GM21528 (cell line): ENCODE measurements around the gene ELANE.

Source experiments
- ATAC-seq: cut with Tn5 transposase; IDR thresholded peaks from one replicate; pipeline ENCODE4 v1.9.1; 2021; ENCODE audit warnings: mild to moderate bottlenecking, moderate library complexity; ENCODE audit not compliant: unreplicated experiment, low FRiP score

Gene ELANE

DNA sequence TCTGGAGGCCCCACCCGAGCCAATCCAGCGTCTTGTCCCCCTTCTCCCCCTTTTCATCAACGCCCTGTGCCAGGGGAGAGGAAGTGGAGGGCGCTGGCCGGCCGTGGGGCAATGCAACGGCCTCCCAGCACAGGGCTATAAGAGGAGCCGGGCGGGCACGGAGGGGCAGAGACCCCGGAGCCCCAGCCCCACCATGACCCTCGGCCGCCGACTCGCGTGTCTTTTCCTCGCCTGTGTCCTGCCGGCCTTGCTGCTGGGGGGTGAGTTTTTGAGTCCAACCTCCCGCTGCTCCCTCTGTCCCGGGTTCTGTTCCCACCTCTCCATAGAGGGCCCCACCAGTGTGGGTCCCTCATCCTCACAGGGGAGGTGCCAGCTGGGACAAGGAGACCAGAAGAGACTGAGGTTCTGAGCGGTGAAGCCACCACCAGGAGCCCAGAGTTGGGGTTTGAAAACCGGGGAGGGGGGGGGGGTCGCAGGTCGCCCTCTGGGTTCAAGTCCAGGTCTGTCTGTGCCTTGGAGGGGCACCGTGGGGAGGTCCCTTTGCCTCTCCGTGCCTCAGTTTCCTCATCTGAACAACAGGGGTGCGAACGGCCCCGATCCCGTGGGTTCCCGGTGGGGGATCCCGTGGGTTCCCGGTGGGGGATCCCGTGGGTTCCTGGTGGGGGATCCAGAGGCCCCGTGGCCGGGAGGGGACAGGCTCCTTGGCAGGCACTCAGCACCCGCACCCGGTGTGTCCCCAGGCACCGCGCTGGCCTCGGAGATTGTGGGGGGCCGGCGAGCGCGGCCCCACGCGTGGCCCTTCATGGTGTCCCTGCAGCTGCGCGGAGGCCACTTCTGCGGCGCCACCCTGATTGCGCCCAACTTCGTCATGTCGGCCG, at the start of gene ELANE:
Gene ELANE, plus strand, starts transcription at position 168 of the 878 bp plus-strand sequence. Its CDS starts 26 bp downstream, at position 194.
- ATAC-seq, result no peak

DNA sequence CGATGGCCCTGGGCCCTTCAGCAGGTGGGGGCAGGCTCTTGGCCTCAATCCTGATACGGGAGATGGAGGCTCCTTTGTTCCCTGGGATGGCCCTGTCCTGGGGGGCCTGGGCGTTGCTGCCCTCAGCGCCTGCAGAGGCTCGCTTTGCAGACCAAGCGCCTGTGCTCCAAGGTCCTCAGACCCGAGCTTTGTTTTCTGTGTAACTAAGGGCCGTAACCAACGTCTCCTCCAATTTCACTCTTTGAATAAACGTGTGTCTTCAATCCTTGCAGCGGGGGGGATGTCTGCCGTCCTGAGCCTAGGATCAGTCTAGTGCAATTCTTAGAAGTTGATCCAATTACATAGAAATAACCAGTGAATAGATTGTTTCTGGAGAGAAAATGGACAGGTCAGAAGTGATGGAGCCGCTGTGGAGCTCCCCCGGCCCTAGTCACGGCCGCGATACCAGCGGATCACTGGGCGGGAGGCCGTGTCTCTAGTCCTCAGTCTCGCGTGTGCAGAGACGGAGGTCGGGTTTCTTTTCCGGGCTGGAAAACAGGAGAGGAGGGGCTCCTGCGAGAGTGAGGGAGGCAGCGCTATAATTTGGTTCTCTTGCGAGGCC, 49.5 kb upstream of the ELANE start:
- no peak for ATAC-seq

DNA sequence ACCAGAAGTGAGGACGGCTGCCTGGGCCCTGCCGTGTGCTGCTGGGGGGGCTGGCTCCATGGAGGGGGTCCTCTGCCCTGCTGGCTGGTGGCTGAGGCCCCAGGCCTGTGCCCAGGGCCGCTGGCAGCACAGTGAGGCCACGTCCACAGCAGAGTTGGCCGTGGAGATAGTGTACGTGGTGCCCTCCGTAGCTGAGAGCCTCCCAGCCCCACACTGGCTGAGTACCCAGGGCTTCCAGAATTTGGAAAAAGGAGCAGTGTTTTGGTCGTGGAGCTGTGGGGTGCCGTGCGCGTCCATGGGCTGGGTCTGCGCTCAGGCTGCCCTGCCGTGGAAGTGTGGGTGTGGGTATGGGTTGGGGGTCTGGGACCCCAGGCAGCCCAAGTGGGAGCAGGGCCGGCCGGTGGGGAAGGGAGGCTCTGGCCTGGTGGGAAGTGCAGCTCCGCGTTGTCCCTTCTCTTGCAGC, 49.0 kb upstream of the ELANE start:
- no peak for ATAC-seq

DNA sequence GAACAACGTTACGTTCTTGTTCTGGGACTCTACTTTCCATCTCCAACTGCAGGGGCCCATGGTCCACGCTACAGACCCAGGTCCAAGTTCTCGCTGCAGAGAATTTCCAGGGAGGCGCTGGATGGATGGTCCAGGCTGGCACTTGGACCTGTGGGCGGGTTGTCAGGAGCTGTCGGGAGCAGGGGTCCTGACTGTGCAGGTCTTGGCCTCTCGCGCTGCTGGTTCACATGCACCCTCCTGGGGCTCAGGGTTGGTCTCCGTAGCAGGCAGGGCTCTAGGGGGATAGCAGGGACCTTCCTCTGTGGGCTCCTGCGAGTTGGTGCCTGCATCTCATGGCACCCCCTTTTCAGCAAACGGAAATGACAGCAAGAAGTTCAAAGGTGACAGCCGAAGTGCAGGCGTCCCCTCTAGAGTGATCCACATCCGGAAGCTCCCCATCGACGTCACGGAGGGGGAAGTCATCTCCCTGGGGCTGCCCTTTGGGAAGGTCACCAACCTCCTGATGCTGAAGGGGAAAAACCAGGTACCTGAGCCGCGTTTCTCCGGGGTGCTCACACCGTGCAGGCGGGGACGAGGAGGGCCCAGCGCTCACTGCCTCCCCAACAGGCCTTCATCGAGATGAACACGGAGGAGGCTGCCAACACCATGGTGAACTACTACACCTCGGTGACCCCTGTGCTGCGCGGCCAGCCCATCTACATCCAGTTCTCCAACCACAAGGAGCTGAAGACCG, 48.3 kb upstream of the ELANE start:
- ATAC-seq, result no peak

DNA sequence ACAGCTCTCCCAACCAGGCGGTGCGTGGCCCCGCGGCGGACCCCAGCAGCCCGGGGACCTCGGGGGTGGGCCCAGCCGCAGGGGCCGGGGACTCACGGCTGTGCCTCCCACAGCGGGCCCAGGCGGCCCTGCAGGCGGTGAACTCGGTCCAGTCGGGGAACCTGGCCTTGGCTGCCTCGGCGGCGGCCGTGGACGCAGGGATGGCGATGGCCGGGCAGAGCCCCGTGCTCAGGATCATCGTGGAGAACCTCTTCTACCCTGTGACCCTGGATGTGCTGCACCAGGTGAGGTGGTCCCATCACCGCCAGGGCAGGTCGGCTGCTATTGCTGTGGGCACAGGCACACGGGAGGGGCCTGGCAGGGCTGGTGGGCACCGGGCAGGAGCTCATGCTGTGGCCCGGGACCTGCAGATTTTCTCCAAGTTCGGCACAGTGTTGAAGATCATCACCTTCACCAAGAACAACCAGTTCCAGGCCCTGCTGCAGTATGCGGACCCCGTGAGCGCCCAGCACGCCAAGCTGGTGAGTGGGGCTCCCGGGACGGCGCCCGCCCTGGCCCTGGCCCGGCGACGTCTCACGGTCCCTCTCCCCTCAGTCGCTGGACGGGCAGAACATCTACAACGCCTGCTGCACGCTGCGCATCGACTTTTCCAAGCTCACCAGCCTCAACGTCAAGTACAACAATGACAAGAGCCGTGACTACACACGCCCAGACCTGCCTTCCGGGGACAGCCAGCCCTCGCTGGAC, 47.5 kb upstream of the ELANE start:
- ATAC-seq, result no peak

DNA sequence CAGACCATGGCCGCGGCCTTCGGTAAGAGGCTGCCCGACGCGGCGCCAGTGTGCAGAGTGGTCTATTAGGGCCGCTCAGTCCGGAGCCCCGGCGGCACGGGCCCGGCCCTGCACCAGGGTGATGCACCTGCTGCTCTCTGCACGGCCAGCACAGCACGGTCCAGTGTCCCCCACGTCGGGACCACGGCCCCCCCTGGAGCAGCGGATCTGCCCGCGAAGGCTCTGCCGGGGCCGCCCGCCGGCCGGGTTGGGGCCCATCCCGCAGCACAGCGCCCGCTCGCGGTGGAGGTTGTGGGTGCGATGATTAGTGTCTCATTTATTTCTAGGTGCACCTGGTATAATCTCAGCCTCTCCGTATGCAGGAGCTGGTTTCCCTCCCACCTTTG, 46.9 kb upstream of the ELANE start:
- no peak for ATAC-seq

DNA sequence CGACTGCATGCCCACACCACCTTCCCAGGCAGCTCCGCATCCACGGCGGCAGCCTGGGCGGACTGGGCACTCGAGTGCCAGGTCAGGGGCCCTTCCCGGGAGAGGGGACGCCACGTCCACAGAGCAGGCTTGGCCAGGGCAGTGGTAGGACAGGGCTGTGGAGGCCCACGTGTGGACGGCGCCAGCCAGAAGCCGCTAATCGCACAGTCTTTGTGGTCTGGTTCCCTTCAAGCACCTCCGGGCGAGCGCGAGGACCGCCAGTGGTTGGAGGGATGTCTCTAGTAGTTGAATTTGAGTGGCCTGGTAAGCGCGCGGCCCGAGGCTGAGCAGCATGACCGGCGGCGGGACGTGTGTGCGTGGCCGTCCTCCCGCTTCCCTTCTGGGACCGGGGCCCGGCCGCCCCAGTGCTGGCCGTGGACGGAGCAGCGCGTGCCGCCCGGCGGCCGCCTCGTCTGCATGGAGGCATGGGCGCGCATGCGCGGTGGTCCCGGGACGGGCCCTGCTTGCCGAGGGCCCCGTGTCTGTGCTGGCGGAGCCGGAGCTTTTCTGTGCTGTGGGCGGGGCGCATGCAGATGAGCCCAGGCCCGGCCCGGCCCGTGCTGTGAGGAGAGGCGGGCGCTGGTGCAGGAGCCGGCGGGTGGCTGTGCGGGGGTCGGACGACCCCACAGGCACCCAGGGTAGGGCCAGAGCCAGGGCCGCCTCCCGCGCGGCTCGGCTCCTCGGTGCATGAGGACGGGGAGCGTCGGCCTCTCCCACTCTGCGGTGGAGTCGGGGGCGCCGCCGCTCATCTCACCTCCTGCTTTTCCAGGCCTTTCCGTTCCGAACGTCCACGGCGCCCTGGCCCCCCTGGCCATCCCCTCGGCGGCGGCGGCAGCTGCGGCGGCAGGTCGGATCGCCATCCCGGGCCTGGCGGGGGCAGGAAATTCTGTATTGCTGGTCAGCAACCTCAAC, 46.2 kb upstream of the ELANE start:
- ATAC-seq, result no peak

DNA sequence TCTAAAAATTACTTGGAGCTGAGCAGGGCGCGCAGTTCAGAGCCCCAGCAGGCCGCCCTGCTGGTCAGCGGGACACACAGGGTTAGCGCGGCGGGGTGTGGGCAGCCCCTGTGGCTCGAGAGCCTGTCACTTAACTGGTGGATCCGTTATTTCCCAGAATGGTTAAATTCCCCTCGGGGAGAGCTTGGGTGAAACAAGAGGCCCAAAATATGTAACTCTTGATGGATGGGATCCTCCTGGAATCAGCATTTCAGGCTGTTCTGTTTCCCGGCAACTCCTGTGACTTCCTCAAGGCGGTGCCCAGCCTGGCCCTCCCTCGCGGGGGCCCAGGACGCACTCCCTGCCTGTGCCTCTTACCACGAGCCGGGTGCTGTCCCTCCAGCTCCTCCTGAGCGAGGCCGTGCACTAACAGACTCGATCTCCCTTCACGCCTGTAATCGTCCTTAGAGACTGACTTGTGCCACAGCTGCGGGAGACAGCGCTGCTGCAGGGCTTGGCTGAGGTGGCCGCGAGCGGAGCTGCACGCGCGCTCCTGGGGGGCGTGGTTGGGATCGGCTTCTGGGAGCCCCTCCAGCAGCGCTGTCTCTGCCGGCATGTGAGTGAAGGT, 45.2 kb upstream of the ELANE start:
- ATAC-seq, result no peak

DNA sequence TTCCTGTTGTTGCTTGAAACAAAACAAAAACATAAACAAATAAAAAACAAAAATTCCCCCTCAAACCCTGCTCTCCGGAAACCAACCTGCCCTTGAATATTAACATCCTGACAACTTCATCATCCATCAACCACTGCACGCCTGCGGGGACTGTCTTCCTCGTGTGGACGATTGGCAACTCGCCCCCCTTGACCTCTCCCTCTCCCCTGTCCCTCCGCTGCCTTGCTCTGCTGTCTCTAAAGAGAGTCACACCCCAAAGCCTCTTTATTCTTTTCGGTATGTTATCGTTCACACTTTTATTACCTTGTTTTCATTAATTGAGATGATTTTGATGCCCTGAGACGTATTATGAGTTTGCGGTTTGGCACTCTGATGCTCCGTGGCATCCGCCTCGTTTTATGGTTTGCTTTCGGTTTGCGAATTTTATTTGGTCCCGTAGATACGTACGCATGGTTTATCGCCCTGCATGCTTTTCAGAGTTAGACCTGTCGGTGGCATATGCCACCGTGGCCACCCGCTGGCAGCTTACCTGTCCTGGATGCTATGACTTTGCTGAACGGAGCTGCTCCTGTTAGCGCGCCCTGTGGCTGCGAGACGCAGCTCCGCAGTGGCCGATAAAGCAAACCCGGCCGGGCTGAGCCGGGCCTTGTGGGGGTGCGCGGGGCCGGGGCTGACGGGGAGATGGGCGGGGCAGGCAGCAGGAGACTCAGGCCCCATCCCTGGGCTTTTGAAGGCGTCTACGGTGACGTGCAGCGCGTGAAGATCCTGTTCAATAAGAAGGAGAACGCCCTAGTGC, 44.3 kb upstream of the ELANE start:
- ATAC-seq, result no peak

DNA sequence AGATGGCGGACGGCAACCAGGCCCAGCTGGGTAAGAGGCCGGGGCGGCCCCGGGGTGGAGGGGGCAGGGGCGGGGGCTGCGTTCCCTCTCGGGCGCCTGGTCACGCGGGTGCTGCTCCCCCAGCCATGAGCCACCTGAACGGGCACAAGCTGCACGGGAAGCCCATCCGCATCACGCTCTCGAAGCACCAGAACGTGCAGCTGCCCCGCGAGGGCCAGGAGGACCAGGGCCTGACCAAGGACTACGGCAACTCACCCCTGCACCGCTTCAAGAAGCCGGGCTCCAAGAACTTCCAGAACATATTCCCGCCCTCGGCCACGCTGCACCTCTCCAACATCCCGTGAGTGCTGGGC, 43.7 kb upstream of the ELANE start:
- ATAC-seq, result no peak

DNA sequence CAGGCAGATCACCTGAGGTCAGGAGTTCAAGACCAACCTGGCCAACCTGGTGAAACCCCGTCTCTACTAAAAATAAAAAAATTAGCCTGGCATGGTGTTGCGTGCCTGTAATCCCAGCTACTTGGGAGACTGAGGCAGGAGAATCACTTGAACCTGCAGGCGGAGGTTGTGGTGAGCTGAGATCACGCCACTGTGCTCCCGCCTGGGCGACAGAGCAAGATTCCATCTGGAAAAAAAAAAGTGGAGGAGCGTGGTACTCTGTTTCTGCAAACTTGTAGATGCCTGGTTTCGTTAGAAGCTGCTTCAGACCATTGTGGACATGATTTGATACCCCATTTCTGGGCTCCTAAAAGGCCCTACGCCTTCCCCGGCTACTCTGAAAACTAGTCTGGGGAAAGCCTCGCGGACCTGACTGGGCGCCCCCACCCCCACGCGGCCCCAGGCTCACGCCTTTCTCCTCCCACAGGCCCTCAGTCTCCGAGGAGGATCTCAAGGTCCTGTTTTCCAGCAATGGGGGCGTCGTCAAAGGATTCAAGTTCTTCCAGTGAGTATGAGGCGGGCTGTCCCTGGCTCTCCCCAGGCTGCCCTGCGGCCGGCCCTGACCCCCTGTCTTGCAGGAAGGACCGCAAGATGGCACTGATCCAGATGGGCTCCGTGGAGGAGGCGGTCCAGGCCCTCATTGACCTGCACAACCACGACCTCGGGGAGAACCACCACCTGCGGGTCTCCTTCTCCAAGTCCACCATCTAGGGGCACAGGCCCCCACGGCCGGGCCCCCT, 41.8 kb upstream of the ELANE start:
- no peak for ATAC-seq

DNA sequence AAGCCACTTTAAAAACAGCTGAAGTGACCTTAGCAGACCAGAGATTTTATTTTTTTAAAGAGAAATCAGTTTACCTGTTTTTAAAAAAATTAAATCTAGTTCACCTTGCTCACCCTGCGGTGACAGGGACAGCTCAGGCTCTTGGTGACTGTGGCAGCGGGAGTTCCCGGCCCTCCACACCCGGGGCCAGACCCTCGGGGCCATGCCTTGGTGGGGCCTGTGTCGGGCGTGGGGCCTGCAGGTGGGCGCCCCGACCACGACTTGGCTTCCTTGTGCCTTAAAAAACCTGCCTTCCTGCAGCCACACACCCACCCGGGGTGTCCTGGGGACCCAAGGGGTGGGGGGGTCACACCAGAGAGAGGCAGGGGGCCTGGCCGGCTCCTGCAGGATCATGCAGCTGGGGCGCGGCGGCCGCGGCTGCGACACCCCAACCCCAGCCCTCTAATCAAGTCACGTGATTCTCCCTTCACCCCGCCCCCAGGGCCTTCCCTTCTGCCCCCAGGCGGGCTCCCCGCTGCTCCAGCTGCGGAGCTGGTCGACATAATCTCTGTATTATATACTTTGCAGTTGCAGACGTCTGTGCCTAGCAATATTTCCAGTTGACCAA, 41.1 kb upstream of the ELANE start:
- no peak for ATAC-seq

DNA sequence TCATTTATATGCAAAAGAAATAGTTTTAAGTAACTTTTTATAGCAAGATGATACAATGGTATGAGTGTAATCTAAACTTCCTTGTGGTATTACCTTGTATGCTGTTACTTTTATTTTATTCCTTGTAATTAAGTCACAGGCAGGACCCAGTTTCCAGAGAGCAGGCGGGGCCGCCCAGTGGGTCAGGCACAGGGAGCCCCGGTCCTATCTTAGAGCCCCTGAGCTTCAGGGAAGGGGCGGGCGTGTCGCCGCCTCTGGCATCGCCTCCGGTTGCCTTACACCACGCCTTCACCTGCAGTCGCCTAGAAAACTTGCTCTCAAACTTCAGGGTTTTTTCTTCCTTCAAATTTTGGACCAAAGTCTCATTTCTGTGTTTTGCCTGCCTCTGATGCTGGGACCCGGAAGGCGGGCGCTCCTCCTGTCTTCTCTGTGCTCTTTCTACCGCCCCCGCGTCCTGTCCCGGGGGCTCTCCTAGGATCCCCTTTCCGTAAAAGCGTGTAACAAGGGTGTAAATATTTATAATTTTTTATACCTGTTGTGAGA, 40.5 kb upstream of the ELANE start:
- no peak for ATAC-seq

DNA sequence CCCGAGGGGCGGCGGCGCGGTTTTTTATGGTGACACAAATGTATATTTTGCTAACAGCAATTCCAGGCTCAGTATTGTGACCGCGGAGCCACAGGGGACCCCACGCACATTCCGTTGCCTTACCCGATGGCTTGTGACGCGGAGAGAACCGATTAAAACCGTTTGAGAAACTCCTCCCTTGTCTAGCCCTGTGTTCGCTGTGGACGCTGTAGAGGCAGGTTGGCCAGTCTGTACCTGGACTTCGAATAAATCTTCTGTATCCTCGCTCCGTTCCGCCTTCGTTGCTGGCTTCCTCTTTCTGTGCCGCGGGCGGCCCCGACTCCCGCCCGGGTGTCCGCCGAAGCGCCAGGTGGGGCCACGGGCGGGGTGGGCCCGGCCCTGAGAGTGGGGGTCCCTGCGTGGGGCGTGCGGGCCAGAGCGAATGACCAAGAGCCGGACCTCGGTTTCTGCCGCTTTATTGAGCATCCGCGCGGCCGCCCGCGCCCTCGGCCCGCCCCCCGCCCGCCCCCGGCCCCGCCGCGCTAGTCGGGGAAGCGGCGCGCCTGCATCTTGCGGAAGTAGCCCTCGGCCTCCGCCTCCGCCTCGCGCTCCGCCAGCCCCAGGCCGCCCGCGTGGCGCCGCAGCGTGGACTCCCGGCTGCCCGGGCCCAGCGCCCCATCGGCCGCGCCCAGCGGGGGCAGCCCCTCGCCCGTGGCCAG, 39.9 kb upstream of the ELANE start:
- ATAC-seq, result no peak

DNA sequence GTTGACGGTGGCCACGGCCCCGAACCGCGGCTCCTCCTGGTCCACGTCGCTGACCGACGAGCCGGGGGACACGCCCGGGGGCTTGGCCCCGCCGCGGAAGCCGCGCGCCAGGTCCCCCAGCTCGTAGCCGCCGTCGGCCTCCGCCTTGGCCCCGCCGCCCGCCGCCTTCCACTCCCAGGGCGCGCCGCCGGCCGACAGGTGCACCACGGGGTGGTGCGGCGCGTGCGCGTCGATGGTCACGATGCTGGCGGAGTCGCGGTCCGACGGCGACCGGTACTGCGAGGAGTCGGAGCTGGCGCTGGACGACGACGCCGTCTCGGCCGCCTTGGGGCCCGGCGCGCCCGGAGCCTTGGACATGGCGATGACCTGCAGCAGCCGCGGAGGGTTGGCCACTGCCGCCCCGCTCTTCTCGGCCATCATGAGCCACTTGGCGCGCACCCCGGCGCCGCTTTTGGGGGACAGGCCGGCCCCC, 39.3 kb upstream of the ELANE start:
- no peak for ATAC-seq
